ENCODE results near the gene DEK. TPM values are rescaled to one million over a fixed set of nuclear protein-coding genes. Genes with fewer than 3 reads are reported as not detected.

Gene DEK
- total and polyA plus RNA-seq, 2 of the 13 experiments (the other 11 are each of a cell fraction or from before 2014, with no cell fraction given): 53.2 to 276 TPM

- TF ChIP-seq LCORL (IDR thresholded peaks at IDR 0.05): no peak
- TF ChIP-seq LCORL (CRISPR knock-in tag; IDR thresholded peaks at IDR 0.05): peak; percentile 84
- no peak for TF ChIP-seq SRSF9 (IDR thresholded peaks at IDR 0.05; ENCODE audit: borderline replicate concordance, insufficient read depth, low read depth, low read length, poor library complexity, severe bottlenecking)
- no peak for TF ChIP-seq ZFP36L2 (CRISPR knock-in tag; IDR thresholded peaks at IDR 0.05)
- TF ChIP-seq HMGXB3 (CRISPR knock-in tag; IDR thresholded peaks at IDR 0.05; ENCODE audit: borderline replicate concordance): no peak
- TF ChIP-seq, protein P1, sequence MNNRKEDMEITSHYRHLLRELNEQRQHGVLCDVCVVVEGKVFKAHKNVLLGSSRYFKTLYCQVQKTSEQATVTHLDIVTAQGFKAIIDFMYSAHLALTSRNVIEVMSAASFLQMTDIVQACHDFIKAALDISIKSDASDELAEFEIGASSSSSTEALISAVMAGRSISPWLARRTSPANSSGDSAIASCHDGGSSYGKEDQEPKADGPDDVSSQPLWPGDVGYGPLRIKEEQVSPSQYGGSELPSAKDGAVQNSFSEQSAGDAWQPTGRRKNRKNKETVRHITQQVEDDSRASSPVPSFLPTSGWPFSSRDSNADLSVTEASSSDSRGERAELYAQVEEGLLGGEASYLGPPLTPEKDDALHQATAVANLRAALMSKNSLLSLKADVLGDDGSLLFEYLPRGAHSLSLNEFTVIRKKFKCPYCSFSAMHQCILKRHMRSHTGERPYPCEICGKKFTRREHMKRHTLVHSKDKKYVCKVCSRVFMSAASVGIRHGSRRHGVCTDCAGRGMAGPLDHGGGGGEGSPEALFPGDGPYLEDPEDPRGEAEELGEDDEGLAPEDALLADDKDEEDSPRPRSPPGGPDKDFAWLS (CRISPR knock-in tag; IDR thresholded peaks at IDR 0.05; ENCODE audit: borderline replicate concordance): no peak
- TF ChIP-seq, protein P2, sequence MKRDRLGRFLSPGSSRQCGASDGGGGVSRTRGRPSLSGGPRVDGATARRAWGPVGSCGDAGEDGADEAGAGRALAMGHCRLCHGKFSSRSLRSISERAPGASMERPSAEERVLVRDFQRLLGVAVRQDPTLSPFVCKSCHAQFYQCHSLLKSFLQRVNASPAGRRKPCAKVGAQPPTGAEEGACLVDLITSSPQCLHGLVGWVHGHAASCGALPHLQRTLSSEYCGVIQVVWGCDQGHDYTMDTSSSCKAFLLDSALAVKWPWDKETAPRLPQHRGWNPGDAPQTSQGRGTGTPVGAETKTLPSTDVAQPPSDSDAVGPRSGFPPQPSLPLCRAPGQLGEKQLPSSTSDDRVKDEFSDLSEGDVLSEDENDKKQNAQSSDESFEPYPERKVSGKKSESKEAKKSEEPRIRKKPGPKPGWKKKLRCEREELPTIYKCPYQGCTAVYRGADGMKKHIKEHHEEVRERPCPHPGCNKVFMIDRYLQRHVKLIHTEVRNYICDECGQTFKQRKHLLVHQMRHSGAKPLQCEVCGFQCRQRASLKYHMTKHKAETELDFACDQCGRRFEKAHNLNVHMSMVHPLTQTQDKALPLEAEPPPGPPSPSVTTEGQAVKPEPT (CRISPR knock-in tag; IDR thresholded peaks at IDR 0.05; ENCODE audit: low read depth): no peak
- TF ChIP-seq RXRA (CRISPR knock-in tag; IDR thresholded peaks at IDR 0.05): no peak
- 0 out of 2 replicates have a peak, but pooled peaks have one; percentile 36 for TF ChIP-seq JUND (CRISPR knock-in tag; IDR thresholded peaks at IDR 0.05)
- peak; percentile 85 for TF ChIP-seq HOXA9 (CRISPR knock-in tag; IDR thresholded peaks at IDR 0.05; ENCODE audit: borderline replicate concordance)
- no peak for TF ChIP-seq EZH2 (conservative IDR thresholded peaks at IDR 0.05; ENCODE audit: low read depth, low read length)
- TF ChIP-seq, protein P3, sequence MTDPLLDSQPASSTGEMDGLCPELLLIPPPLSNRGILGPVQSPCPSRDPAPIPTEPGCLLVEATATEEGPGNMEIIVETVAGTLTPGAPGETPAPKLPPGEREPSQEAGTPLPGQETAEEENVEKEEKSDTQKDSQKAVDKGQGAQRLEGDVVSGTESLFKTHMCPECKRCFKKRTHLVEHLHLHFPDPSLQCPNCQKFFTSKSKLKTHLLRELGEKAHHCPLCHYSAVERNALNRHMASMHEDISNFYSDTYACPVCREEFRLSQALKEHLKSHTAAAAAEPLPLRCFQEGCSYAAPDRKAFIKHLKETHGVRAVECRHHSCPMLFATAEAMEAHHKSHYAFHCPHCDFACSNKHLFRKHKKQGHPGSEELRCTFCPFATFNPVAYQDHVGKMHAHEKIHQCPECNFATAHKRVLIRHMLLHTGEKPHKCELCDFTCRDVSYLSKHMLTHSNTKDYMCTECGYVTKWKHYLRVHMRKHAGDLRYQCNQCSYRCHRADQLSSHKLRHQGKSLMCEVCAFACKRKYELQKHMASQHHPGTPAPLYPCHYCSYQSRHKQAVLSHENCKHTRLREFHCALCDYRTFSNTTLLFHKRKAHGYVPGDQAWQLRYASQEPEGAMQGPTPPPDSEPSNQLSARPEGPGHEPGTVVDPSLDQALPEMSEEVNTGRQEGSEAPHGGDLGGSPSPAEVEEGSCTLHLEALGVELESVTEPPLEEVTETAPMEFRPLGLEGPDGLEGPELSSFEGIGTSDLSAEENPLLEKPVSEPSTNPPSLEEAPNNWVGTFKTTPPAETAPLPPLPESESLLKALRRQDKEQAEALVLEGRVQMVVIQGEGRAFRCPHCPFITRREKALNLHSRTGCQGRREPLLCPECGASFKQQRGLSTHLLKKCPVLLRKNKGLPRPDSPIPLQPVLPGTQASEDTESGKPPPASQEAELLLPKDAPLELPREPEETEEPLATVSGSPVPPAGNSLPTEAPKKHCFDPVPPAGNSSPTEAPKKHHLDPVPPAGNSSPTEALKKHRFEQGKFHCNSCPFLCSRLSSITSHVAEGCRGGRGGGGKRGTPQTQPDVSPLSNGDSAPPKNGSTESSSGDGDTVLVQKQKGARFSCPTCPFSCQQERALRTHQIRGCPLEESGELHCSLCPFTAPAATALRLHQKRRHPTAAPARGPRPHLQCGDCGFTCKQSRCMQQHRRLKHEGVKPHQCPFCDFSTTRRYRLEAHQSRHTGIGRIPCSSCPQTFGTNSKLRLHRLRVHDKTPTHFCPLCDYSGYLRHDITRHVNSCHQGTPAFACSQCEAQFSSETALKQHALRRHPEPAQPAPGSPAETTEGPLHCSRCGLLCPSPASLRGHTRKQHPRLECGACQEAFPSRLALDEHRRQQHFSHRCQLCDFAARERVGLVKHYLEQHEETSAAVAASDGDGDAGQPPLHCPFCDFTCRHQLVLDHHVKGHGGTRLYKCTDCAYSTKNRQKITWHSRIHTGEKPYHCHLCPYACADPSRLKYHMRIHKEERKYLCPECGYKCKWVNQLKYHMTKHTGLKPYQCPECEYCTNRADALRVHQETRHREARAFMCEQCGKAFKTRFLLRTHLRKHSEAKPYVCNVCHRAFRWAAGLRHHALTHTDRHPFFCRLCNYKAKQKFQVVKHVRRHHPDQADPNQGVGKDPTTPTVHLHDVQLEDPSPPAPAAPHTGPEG (CRISPR knock-in tag; IDR thresholded peaks at IDR 0.05): peak; percentile 98
- no peak for TF ChIP-seq HHEX (CRISPR knock-in tag; IDR thresholded peaks at IDR 0.05)
- no peak for TF ChIP-seq SP1 (IDR thresholded peaks at IDR 0.05)
- no peak for TF ChIP-seq SP1 (CRISPR knock-in tag; IDR thresholded peaks at IDR 0.05)
- TF ChIP-seq IKZF4 (CRISPR knock-in tag; IDR thresholded peaks at IDR 0.05; ENCODE audit: borderline replicate concordance, low read depth, not compliant biosample characterization): peak; percentile 28
These were observed at the start of gene DEK (continued) for GRCh38 chr6:18264219-18264922.
